OCI-LY3 (cell line): ENCODE results near the gene CEACAM4.
"Not testable (repeated sequence)": the region's sequence is repeated elsewhere in the genome, so short reads cannot be mapped to it uniquely, and the experiment has no call there.

Experiments used
- H2AFZ ChIP-seq: fragments of 200-600, 300-600 bp; shearing (Covaris generic); 2 replicates; pipeline ENCODE4 v1.6.0; 2014; ENCODE audit warnings: antibody characterized with exemption, low read depth, low read length
- H3K27ac ChIP-seq: fragments of 200-600, 300-600 bp; sonication (generic); 2 replicates; pipeline ENCODE4 v1.5.1; 2014; ENCODE audit warnings: mild to moderate bottlenecking, low read length, moderate library complexity, mixed read lengths
- H3K27me3 ChIP-seq: fragments of 200-600, 300-600 bp; sonication (generic); 2 replicates; pipeline ENCODE4 v1.6.1; 2014; ENCODE audit warnings: low read depth, low read length, mixed read lengths
- H3K36me3 ChIP-seq: fragments of 200-600, 300-600 bp; sonication (generic); replicated peaks from 2 replicates; pipeline ENCODE3; 2014; ENCODE audit warnings: low read depth, low read length, mixed read lengths
- H3K4me1 ChIP-seq: fragments of 300-600, 200-600 bp; sonication (generic); 2 replicates; pipeline ENCODE4 v1.6.1; 2014; ENCODE audit warnings: low read length, mixed read lengths
- H3K4me2 ChIP-seq: fragments of 200-600, 300-600 bp; sonication (generic); 2 replicates; pipeline ENCODE4 v1.6.1; 2014; ENCODE audit warnings: low read length, mixed read lengths
- H3K4me3 ChIP-seq: fragments of 300-600, 200-600 bp; sonication (generic); 2 replicates; pipeline ENCODE4 v1.5.1; 2014; ENCODE audit warnings: antibody characterized with exemption, mild to moderate bottlenecking, low read length, moderate library complexity
- H3K79me2 ChIP-seq: fragments of 300-600, 200-600 bp; shearing (Covaris generic); 2 replicates; pipeline ENCODE4 v1.6.1; 2014; ENCODE audit warnings: mild to moderate bottlenecking, low read length, mixed read lengths
- H3K9ac ChIP-seq: fragments of 300-600, 200-600 bp; shearing (Covaris generic); 2 replicates; pipeline ENCODE4 v1.6.0; 2014; ENCODE audit warnings: mild to moderate bottlenecking, low read length, moderate library complexity
- H3K9me3 ChIP-seq: fragments of 200-600, 300-600 bp; shearing (Covaris generic); 2 replicates; pipeline ENCODE4 v1.6.1; 2014; ENCODE audit warnings: low read length, mixed read lengths; ENCODE audit not compliant: insufficient read depth
- H4K20me1 ChIP-seq: fragments of 200-600, 300-600 bp; sonication (generic); 2 replicates; pipeline ENCODE4 v1.6.1; 2016; ENCODE audit warnings: low read length, mixed read lengths; ENCODE audit not compliant: insufficient read depth
- EZH2phosphoT487 ChIP-seq: fragments of 200-600 bp; shearing (Covaris generic); IDR thresholded peaks from 2 replicates; pipeline ENCODE4 v1.6.1; 2018; ENCODE audit warnings: antibody characterized with exemption, mixed run types, low read depth
- TF ChIP-seq, protein P1 (sequence below): fragments of 200-600, 300-600 bp; sonication (generic); IDR thresholded peaks from 2 replicates; pipeline ENCODE4 v1.5.1; 2014; ENCODE audit warnings: antibody characterized with exemption, low read length, low read depth

CEACAM4 gene

DNA sequence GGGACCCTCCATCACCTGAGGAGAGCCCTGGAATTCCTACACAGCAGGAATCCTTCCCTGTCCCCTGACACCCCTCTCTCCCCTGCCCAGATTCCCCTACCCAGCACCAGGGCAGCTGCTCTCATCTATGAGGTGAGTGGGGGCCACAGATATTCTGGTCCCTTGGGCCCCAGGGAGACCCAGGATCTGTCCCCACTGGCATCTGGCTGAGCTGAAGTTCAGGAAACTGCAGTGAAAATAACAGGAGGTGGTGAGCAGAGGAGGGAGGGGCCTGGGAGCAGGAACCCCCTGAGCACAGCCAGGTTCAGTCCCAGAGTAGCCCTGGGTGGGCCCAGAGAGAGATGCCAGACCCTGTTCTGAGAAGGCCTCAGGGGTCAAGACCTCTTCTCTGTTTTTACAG is 40.8 kb downstream of the CEACAM4 start:
- no peak overlapping the region for H3K4me3 ChIP-seq
- 0 out of 2 replicates have a peak, but pooled peaks cover 5% of the 10 kb centered on the region for H3K9me3 ChIP-seq
- H3K4me2 ChIP-seq = no peak overlapping the region
- no peaks in the 10 kb centered on the region for H3K79me2 ChIP-seq
- no peaks in the 10 kb centered on the region for H3K36me3 ChIP-seq
- no peak overlapping the region for H2AFZ ChIP-seq
- peaks cover 13% of the 10 kb centered on the region for H3K27me3 ChIP-seq
- H3K27ac ChIP-seq = no peak overlapping the region
- peaks cover 4% of the 10 kb centered on the region for H4K20me1 ChIP-seq
- no peak overlapping the region for H3K9ac ChIP-seq
- no peaks in the 10 kb centered on the region for H3K4me1 ChIP-seq
- TF ChIP-seq EZH2phosphoT487 = no peak
- TF ChIP-seq, protein P1, sequence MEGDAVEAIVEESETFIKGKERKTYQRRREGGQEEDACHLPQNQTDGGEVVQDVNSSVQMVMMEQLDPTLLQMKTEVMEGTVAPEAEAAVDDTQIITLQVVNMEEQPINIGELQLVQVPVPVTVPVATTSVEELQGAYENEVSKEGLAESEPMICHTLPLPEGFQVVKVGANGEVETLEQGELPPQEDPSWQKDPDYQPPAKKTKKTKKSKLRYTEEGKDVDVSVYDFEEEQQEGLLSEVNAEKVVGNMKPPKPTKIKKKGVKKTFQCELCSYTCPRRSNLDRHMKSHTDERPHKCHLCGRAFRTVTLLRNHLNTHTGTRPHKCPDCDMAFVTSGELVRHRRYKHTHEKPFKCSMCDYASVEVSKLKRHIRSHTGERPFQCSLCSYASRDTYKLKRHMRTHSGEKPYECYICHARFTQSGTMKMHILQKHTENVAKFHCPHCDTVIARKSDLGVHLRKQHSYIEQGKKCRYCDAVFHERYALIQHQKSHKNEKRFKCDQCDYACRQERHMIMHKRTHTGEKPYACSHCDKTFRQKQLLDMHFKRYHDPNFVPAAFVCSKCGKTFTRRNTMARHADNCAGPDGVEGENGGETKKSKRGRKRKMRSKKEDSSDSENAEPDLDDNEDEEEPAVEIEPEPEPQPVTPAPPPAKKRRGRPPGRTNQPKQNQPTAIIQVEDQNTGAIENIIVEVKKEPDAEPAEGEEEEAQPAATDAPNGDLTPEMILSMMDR = no peak

DNA sequence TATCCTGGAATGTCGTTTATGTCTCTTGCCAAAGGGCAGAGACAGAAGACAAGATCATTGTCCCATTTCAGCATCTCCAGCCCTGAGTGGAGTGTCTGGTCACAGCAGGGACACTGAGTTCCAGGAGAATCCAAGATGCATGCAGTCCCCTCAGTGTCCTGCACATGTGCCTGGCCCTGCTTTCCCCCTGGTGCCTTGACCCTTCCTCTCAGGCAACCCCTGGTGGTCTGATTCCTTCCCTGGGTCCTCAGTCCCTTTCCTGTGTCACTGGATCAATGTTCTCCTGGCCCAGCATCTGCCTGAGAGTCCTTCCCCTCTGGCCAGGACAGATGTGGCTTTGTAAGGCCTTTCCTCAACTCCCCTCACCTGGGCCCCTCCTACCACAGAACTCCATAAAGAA is 41.9 kb downstream of the CEACAM4 start:
- H2AFZ ChIP-seq = no peak overlapping the region
- H3K4me2 ChIP-seq = no peak overlapping the region
- H3K4me3 ChIP-seq = no peak overlapping the region
- TF ChIP-seq EZH2phosphoT487 = no peak
- TF ChIP-seq, protein P1 = no peak
- H3K79me2 ChIP-seq = no peaks in the 10 kb centered on the region
- peaks cover 4% of the 10 kb centered on the region for H4K20me1 ChIP-seq
- no peak overlapping the region for H3K9ac ChIP-seq
- H3K36me3 ChIP-seq = no peaks in the 10 kb centered on the region
- H3K4me1 ChIP-seq = no peaks in the 10 kb centered on the region
- no peak overlapping the region for H3K27ac ChIP-seq
- H3K27me3 ChIP-seq = peaks cover 4% of the 10 kb centered on the region; the same call in 1 of the 2 replicates
- peaks cover 11% of the 10 kb centered on the region; the same call in 1 of the 2 replicates for H3K9me3 ChIP-seq

DNA sequence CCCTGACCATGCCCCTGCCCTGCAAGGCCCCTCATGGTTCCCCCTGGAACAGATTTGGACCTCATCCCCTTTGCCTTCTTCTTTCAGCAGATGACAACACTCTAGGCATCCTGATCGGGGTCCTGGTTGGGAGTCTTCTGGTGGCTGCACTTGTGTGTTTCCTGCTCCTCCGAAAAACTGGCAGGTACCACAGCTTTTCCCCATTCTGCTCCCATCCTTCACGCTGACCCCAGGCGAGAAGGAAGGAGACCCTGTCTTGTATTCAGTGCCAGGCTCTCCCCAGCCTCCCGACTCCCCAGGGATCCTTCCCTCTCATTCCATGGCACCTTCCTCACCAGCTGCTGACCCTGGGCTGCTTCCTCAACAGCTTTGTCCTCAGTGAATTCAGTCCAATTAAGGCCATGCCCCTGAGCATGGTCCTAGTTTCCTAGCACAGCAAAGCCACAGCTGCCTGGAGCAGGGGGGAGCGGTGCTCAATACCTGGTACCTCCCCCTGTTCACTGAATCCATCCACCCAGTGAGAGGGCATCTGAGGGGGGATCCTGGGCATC is 42.5 kb downstream of the CEACAM4 start:
- H3K9me3 ChIP-seq = peaks cover 11% of the 10 kb centered on the region; the same call in 1 of the 2 replicates
- H3K79me2 ChIP-seq = no peaks in the 10 kb centered on the region
- TF ChIP-seq EZH2phosphoT487 = no peak
- TF ChIP-seq, protein P1 = no peak

DNA sequence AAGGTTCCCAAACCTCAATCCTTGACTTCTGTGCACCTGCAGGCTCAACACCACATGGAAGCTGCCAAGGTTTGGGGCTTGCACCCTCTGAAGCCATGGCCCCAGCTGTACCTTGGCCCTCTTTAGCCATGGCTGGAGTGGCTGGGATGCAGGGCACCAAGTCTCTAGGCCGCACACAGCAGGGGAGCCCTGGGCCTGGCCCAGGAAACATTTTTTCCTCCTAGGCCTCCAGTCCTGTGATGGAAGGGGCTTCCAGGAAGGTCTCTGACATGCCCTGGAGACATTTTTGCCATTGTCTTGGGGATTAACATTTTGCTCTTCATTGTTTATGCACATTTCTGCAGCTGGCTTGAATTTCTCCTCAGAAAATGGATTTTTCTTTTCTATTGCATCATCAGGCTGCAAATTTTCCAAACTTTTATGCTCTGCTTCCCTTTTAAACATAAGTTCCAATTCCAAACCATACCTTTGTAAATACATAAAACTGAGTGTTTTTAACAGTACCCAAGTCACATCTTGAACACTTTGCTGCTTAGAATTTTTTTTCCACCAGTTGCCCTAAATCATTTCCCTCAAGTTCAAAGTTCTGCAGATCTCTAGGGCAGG is 44.2 kb downstream of the CEACAM4 start:
- H3K4me1 ChIP-seq, H4K20me1 ChIP-seq, H3K27me3 ChIP-seq, H3K27ac ChIP-seq, H3K4me3 ChIP-seq, H3K36me3 ChIP-seq, H3K4me2 ChIP-seq, H3K79me2 ChIP-seq, H3K9ac ChIP-seq, H2AFZ ChIP-seq: not testable (repeated sequence)
- peaks cover 11% of the 10 kb centered on the region; the same call in 1 of the 2 replicates for H3K9me3 ChIP-seq

More for the DNA sequence above, 42.5 kb downstream of the CEACAM4 start:
- Histone ChIP-seq H3K27ac (no peak overlapping the region), H3K4me1 (no peaks in the 10 kb centered on the region), H3K36me3 (no peaks in the 10 kb centered on the region), H3K9ac (no peak overlapping the region), H3K4me3 (no peak overlapping the region), H4K20me1 (peaks cover 4% of the 10 kb centered on the region), H3K27me3 (peaks cover 4% of the 10 kb centered on the region; the same call in 1 of the 2 replicates), H2AFZ (no peak overlapping the region), H3K4me2 (no peak overlapping the region)

DNA sequence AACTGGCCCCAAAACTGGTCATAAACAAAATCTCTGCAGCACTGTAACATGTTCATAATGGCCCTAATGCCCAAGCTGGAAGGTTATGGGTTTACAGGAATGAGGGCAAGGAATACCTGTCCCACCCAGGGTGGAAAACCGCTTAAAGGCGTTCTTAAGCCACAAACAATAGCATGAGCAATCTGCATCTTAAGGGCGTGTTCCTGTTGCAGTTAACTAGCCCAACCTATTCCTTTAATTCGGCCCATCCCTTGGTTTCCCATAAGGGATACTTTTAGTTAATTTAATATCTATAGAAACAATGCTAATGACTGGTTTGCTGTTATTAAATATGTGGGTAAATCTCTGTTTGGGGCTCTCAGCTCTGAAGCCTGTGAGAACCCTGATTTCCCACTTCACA is 45.8 kb downstream of the CEACAM4 start:
- H3K9me3 ChIP-seq = peaks cover 11% of the 10 kb centered on the region; the same call in 1 of the 2 replicates
- H4K20me1 ChIP-seq, H3K4me2 ChIP-seq, H2AFZ ChIP-seq, H3K27me3 ChIP-seq, H3K4me1 ChIP-seq, H3K4me3 ChIP-seq, H3K79me2 ChIP-seq, H3K27ac ChIP-seq, H3K36me3 ChIP-seq, H3K9ac ChIP-seq: not testable (repeated sequence)
